ENCODE measurements around the gene EPDR1.

The EPDR1 gene

DNA sequence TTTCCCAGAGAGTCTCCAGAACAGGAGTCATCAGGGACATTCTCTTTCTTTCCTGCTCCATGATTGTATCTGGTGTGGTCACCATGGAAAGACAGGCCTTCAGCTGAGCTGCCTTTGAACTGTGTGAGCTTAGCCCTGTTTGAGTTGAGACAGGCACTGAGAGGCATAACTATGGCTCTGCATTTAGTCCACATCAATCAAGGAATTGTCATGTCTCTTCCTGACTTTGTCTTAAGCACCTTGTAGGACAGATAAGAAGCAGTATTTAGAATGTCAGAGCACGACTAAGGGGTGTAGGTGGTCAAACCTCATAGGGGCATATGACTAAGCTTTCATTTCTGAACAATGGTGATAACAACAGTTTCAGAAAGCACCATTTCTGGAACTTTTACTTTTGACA is 53.5 kb downstream of the EPDR1 start:
- no peak for DNase-seq (ENCODE audit: low read depth in 2 of 3, low spot score in 2 of 3)

DNA sequence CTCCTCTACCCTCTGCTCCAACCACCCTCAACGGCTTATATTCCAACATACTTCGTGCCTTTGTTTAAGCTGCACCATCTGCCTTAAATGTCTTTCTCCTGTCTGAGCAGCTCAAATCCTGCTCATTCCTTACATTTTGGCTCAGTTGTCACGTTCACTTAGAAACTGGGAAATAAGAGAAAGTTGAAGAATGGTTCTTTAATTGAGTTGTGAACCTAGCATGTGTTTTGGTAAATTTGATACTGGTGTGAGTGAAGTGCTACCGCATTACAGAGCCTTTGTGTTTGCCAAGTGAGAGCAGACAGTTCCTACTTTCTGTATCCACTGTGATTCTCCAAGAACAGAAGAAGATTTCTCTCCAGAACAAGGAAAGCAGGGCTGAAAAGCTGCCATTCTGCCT is 54.3 kb downstream of the EPDR1 start:
- no peak for DNase-seq (ENCODE audit: low read depth in 2 of 3, low spot score in 2 of 3)

DNA sequence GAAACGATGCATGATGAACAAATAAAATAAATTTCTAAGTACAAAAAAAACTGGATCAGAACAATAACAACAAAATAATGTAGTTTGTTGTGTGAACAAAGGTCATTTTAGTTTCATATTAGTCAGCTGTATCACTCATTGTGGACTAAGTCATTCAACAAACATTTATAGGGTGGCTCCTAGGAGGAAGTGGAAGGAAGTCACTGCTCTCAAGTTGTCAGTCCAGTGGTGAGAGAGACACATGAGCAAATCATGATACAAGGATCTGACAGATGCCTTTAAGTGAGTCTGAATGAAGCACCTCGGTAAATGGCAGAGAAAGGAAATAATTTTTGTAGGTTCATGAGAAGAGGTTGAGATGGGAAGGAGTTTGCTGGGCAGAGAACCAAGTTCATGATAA is 56.8 kb downstream of the EPDR1 start:
- no peak for DNase-seq (ENCODE audit: low read depth in 2 of 3, low spot score in 2 of 3)

DNA sequence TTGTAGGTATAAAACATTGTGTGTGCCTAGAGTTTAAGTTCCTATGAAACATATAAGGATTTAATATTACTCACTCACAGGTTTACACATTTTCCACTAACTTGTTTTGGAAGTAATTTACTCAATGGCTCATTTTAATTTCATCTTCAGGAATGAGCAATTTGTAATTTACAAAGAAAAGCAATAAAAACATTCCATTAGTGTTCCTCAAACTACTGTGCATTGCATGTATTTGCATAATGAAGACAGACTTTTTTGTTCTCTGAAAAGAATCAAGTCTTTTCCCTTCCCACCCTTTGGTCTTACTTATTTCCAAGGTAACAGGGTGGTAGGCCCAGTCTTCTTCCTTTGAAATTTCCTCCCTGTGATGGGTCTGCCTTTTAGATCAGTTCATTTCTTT is 61.2 kb downstream of the EPDR1 start:
- DNase-seq (ENCODE audit: low read depth in 2 of 3, low spot score in 2 of 3): no peak

DNA sequence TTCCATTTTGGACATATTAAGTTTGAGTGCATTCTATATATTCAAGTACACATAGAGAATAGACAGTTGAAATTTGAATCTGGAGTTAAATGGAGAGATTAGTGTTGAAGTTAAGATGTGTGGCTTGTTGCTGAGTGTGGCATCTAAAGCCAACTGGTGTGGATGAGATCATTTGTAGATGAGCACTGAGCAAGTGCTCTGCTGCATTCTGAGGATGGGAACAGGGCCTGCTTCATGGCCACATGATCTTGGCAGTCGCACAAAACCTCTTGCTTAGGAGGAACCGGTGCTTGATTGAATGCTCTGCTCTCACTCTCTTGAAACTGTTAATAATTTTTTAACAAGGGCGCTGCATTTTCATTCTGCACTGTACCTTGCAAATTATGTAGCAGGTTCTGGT is 62.0 kb downstream of the EPDR1 start:
- no peak for DNase-seq (ENCODE audit: low read depth in 2 of 3, low spot score in 2 of 3)

DNA sequence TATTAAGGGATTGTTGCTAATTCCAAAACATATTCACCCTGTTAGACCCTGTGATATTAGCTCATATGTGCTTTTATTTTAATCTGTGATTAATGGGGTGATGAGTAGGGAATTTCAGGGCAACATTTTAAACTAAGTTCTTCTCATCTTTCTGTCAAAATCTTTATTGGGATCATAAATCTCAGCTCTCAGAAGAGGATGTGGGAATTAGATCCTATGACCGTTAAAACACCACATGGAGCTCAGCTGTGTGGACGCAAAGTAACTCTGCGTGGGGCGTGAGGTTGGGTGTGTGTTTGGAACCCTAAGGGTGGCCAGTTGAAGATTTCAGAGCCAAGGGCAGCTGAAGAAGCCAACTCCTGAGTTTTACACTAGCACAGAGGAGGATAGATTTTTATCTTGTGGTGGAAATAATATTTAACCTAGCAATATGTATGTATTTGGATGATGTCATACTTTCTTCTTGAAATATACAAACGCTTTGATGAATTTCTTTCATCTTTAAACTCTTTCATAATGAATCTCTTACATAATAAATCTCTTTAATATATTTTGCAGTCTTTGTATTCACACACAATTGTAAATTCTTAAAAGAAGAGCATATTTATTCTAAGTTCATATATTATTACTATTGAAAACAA is 64.4 kb downstream of the EPDR1 start:
- DNase-seq (ENCODE audit: low read depth in 2 of 3, low spot score in 2 of 3): no peak

DNA sequence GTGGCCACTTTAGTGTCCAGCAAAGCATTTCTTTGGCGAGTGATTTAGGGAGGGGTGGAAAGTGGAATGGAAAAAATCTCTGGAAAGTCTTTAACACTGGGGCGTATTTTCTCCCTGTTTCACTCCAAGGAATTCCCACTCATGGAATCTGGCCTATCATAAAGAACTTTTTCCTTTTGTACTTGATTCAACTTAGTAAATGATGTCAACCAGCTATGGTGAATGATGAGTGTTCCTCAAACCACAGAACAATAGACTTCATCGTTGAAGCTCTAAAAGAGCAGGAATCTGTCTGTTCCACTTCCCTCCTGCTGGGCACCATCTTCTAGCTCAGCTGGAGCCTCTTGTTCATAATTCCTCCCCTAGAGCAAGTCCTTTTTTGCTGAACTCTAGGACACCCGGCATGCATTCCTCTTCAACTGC is 66.5 kb downstream of the EPDR1 start:
- no peak for DNase-seq (ENCODE audit: low read depth in 2 of 3, low spot score in 2 of 3)

DNA sequence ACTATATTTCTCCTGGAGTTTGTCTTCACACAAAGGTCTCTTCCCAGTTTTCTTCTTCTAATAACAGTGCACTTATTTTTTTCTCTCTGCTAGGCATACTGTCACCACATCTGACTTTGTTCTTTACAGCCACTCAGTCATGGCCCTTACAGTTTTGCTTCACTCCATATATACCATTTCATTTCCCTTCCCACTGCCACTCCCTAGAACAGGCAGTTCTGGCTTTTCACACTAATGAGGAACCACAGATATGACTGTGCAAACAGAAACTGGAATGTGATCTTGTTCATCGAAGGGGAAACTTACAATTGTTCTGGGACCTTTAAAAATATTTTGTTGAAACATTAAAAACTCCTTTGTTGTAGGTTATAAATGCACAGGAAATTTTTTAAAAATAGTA is 67.3 kb downstream of the EPDR1 start:
- DNase-seq (ENCODE audit: low read depth in 2 of 3, low spot score in 2 of 3): no peak

DNA sequence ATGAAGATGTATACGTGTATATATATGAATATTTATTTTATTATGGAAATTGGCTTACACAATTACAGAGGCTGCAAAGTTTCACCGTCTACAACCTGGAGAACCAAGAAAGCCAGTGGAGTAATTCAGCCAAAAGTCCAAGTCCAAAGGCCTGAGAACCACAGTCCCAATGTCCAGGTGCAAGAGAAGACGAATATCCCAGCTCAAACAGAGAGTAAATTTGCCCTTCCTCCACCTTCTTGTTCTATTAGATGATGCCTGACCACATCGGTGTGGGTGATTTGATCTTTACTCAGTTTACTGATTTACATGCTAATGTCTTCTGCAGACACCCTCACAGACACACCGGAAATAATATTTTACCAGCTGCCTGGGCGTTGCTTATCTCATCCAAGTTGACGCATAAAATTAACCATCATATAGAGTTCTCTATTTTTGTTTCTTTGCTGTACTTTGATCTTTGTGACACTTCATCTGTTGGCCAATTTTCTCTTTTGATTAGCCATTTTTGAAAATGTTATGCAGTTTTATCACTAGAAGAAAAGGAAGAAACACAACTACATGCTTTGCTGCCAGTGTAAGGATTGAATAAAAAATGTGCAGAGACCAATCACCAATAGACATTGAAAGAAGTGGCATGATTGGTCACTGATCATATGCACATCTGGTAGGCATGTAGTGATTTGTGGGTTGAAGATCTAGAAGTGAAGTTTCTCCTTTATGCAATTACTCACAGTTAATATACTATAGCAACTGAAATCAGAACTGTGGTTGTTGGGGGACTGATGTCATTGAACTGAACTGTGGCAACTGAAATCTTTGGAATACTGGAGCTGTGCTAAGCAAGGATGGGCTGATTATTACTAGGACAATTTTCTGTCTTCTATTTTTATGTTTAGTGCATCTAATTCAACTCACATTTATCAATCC is 68.5 kb downstream of the EPDR1 start:
- DNase-seq (ENCODE audit: low read depth in 2 of 3, low spot score in 2 of 3): no peak

DNA sequence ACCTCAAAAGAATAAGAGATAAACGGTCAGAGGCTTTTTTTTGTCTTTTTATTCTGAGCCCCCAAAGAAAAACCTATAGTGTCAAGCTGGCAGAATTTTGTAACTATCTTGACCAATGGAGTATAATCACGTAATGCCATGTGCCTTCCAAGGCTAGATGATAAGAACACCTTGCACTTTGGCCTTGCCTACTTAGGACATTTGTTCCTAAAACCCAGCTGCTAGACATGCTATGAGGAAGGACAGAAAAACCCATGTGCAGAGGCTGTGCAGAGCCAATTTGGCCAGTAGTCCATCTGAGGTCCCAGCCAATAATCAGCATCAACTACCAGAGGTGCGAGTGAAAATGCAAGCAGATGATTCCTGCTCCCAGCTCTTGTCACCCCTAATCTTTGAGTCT is 69.9 kb downstream of the EPDR1 start:
- no peak for DNase-seq (ENCODE audit: low read depth in 2 of 3, low spot score in 2 of 3)

DNA sequence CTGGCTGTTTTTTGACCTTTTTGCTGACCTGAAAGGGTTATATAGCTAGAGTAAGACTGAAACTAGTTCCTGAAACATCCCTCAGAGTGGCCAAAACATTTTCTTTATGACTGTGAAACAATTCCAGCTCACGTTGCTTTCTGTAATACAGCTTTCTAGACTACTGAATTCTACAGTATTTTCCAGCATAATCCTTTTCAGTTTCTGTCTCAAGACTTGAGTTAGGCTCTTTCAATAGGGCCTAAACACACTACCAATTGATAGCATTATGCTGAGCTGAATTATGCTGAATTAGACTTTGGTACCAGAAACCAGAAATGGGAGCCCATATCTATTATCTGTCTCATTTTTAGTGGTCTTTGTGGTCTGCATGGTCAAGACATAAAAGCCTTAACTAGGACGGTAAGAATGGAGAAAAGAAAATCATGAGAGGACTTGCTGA is 72.6 kb downstream of the EPDR1 start:
- DNase-seq (ENCODE audit: low read depth in 2 of 3, low spot score in 2 of 3): no peak

DNA sequence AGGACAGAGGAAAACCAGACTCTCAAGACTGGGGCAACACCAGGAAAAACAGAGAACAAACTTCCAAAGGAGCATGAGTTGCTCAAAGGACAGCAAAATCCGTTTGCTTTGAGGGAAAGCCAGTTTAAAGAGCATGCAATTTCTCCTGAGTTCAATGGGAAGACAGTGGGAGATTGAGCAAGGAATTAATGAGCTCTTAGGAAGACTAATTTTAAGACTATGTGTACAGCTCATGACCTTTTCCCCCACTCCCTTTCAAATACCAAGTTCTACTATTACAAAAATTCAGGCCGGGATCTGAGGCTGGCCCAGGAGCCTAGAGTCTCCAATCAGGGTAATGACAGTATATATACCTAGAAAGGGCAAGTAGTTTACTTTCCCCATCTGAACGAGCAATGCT is 79.2 kb downstream of the EPDR1 start:
- no peak for DNase-seq (ENCODE audit: low read depth in 2 of 3, low spot score in 2 of 3)

DNA sequence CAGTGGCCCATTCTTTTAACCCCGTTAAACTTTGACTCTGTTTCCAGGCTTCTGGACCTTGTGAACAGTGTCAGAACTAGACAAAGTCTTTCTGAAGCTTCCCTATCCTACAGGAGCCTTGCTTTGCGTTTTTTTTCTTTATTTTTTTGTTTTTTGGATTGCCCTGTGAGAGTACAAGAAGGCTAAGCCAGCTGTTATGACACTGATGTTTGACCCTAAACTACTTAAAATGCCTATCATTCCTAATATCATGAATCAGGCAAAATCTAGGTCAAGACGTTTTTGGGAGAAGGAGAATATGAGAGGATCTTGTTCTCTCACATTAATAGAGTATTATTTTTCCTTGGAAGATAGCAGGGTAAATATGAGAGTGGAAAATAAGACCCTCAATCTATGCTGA is 79.8 kb downstream of the EPDR1 start:
- DNase-seq (ENCODE audit: low read depth in 2 of 3, low spot score in 2 of 3): no peak

All from activated CD8-positive, alpha-beta memory T cell treated with anti-CD3 and anti-CD28 coated beads for 48 hours (primary cell).